Measurements from ENCODE around the gene ACP4.
"Not testable (repeated sequence)": the region's sequence is repeated elsewhere in the genome, so short reads cannot be mapped to it uniquely, and the experiment has no call there.

The ACP4 gene

DNA sequence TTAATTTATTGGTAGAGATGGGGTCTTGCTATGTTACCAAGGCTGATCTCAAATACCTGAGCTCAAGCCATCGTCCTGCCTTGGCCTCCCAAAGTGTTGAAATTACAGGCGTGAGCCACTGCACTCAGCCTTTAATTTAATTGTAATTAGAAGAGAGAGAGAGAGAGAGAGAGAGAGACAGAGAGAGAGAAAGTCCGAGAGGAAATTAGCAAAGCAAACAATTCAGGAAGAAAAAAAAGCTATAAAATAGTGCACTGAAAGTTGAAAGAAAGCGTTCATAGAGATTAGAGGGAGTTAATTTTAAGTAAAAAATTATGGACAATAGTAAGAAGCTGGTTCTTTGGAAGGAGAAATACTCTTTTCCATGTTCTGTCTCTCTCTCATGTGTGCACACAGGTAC is 13.0 kb upstream of the ACP4 start:
- no peak for DNase-seq

DNA sequence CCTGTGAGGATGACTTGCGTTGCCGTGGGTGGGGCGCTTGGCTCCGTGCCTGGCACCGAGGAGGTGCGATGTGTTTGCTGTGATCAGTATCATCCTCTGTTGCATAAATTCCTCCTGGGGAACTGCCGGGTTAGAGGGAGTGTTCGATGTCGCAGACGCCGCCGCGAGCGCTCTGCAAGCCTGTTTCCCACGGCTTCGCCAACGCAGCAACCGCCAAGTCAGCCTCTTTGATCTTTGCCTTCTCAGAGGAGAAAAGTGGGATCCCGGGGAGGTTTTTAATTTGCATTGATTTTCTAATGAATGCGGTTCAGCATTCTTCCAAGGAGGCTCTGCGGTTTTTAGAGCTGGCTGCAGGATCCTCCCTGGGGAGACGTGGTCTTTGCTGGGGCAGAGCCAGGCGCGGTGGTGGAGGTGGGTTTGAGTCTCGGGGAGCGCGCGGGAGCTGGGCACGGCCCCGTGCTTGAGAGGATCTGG is 12.3 kb upstream of the ACP4 start:
- no peak for DNase-seq

DNA sequence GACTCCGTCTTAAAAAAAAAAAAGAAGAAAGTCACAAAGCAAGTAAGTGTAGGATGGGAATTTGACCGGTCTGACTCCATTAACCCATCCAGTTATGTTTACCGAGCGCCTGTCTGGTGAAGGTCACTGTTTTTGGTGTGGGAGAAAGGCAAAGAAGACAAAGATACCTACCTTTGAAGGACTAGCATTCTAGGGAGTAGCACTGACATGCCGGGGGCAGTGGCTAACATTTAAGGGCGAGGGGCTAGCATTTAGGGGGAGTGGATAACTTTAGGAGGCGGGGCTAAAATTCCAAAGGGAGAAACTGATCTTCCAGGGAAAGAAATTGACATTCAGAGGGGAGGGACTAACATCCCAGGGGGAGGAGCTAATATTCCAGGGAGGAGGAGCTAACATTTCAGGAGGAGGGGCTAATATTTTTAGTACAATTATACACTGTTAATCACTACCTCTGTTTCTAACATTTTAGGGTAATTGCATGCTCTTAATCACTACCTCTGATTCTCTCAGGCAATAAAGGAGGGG is 11.2 kb upstream of the ACP4 start:
- DNase-seq, result no peak

DNA sequence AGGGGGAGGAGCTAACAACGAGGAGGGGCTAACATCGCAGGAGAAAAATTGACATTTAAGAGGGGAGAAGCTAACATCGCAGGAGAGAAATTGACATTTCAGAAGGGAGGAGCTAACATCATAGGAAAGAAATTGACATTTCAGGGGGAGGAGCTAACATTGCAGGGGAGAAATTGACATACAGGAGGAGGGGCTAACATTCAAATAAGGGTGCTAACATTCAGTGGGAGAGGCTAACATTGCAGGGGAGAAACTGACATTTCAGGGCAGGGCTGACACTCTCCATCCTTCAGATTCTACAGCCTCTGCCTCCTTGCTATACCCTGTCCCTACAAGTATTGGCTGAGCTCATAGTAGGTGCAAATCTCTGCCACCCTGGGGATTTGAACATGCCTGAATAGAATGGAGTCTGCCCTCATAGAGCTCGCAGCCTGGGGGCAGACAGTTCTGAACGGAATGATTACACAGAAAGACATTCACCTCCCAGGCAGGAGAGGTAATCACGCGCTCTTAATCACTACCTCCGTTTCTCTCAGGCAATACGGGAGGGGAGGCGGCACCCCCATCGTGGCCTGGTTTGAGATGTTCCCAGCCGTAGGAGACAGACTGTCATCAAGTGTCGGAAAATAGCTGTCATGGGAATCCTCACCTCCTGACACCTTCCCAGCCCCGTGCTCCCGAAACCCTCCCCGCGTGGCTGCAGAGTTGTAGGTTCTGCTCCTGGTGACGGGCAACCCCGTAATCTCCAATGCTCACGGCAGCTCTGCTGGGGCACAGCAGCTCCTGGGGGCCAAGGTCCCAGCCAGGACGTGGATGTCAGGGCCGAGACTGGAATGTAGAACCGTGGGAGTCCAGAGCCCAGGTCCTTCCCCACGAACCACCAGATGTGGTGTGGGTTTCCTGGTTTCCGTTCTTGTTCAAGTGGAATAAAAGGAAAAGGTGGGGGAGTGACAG is 10.4 kb upstream of the ACP4 start:
- no peak for DNase-seq

DNA sequence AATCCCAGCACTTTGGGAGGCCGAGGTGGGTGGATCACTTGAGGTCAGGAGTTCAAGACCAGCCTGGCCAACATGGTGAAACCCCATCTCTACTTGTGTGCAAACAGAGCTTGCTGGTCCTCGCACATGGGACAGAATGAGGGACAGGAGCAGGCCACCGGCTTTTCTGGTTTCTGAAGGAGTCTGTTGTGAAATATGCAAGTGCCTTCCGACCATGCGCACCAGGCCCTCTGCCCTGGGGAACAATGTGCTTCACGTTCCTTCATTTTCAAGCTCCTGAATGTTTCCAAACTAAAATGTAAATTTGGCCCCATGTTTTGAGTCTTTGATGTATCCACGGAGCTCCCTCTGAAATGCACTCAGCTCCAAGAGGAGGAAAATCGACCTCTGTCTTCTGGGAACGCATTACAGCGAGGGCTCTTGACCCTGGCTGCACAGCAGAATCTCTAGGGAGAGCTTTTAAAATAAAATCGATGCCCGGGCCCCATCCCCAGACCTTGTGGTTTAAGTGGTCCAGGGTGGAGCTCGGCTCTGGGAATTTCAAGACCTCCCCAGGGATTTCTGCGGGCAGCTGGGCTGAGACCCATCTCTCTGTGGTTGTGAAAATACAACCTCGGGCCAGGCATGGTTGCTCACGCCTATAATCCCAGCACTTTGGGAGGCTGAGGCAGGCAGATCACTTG is 9.3 kb upstream of the ACP4 start:
- no peak for DNase-seq

DNA sequence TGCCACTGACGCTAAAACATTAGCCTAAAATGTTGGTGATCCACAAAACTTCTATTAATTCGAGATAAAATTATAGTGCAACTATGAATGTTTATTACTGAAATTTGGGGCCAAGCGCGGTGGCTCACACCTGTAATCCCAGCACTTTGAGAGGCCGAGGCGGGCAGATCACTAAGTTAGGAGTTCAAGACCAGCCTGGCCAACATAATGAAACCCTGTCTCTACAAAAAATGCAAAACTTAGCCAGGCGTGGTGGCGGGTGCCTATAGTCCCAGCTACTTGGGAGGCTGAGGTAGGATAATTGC is 6.4 kb upstream of the ACP4 start:
- not testable (repeated sequence) for DNase-seq

DNA sequence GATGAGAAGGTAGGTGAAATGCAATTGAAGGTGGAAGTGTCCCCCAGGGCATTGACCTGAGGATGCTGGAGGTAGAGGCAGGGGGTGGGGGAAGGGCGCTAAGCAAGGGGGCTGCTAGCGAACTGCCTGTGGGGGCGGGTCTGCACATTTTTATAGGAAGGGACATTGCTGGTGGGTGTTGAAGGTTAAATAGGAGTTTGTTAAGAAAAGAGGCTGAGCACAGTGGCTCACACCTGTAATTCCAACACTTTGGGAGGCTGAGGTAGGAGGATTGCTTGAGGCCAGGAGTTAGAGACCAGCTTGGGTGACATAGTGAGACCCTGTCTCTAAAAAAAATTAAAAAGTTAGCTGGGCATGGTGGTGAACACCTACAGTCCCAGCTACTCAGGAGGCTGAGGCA is 5.5 kb upstream of the ACP4 start:
- no peak for DNase-seq

DNA sequence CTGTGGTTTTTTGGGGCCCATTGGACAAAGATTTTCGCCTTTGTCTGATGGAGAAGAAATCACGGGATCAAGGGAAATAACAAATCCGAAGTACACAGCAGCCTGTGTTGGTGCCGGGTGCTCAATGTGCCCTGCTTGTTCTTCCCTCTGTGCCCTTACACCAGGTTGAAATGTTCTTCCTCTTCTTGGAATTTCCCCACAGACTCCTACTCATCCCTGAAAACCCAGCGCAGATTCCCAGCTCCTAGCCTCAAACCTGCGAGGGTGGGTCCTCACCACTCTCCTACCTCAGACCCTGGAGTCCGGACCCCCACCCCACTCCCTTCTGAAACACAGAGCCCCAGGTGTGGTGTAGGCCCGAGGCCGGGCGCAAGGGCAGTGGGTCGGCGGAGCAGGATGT is 4.9 kb upstream of the ACP4 start:
- no peak for DNase-seq

DNA sequence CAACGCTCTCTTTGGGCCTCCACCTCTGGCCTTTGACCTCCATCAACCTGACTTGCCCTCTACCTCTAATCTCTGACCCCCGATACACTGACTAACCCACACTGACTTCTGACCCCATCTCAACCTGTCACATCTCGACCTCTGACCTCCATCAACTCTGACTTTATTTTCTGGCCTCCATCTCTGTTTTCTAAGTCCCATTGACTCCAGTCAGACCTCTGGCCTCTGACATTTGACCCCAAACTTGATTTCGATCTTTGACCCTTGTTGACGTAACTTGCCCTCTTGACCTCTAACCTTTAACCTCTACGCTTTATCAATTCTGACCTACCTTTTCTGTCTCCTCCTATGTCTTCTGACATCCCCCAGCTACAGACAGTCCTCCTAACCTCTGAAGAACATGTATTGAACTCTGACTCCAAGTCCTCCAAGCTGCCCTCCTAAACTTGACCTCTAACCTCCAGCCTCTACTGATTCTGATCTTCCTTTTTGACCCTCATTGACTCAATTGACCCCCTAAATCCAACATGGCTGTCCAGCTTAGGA is 780 bp downstream of the ACP4 start:
- DNase-seq, result no peak

DNA sequence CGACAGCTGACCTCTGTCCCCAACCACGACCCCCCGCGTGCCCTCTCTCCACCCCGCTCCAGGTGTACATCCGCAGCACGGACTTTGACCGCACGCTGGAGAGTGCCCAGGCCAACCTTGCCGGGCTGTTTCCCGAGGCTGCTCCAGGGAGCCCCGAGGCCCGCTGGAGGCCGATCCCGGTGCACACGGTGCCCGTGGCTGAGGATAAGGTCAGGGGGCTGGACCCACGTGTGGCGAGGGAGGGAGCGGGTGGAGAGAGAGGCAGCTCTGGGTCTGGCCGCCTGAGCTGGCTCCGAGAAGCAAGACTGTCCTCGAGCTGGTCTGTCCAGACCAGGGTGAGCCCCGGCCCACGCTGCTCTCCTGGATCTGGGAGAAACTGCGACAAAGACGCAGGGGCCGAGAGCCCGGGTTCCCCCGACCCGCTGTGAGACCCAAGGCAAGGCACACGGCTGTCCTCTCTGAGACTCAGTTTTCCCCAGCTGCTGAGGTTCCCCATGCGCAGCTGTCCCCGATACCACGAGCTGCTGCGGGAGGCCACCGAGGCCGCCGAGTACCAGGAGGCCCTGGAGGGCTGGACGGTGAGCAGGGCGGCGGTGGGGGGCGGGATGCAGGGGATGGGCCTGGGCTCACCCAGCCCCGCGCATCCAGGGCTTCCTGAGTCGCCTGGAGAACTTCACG is 1.5 kb downstream of the ACP4 start:
- DNase-seq, result no peak

DNA sequence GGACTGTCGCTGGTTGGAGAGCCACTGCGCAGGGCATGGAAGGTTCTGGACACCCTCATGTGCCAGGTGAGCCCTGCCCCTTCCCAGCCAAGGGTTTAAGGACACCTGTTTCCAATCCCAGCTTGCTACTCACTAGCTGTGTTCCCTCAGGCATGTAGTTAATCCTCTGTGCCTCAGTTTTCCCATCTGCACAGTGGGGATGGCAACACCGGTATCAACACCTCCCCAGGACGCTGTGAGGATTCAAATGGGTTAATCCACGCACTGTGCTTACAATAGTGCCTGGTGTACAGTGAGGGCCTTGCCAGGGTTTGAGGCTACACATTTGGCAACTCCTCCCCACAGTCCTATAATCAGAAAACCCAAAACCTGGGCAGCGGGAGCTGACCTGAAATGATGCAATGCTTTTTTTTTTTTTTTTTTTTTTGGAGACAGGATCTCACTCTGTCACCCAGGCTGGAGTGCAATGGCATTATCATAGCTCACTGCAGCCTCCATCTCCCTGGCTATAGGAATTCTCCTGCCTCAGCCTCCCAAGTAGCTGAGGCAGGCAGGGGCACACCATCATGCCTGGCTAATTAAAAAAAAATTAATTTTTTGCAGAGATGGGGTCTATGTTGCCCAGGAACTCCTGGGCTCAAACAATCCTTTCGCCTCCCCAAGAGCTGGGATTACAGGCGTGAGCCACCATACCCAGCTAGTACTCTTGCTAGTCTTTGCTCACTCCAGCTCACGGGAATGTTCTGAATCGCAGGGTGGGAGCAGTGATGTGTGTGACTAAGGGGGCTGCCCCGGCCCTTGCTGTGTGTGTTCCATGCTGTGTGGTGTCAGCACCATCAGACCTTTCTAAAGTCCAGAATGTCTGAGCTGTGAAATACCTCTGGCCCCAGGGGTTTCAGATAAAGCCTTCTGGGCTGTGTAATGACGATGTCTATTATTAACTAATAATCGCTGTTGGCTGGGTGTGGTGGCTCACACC is 2.3 kb downstream of the ACP4 start:
- no peak for DNase-seq

DNA sequence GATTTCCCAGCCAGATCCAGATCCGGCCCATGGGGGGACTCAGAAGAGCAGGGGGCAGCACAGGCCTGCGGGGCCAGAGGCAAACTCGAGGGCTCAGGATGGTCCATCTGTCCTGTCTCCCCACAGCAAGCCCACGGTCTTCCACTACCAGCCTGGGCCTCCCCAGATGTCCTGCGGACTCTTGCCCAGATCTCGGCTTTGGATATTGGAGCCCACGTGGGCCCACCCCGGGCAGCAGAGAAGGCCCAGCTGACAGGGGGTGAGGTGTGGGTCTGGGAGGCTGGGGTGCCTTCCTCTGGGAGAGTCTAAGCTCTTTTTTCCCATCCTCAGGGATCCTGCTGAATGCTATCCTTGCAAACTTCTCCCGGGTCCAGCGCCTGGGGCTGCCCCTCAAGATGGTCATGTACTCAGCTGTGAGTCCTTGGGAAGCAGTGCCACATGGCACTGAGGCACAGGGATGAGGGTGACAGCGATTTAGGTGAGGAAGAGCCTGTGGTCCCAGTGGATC is 3.4 kb downstream of the ACP4 start:
- no peak for DNase-seq

DNA sequence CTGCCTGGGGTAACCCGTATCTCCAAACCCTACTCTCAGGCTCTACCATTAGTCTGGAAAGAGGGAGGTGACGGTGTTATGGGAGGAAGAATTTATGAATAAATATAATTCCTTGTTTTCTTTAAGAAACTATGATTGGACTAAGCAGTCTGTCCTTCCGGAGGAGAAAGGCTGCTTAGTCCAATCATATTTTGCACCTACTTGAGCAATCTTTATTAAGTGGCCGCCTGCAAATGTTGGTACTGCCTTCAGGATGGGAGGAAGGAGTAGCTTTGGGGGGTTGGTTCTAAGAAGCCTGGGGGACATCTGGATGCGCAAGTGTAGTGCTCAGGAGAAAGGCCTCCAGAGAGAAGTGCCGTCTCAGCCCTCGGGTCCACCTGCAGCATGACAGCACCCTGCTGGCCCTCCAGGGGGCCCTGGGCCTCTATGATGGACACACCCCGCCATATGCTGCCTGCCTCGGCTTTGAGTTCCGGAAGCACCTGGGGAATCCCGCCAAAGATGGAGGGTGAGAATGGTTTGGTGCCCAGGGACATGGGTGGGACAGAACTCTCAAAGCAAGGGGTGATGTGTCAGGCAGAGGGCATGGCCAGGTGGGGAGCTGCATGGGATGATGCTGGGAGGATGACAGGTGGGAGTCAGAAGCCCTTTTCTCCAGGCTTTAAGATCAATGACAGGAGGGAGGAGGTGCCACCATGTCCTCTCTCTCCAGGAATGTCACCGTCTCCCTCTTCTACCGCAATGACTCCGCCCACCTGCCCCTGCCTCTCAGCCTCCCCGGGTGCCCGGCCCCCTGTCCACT is 4.1 kb downstream of the ACP4 start:
- no peak for DNase-seq

DNA sequence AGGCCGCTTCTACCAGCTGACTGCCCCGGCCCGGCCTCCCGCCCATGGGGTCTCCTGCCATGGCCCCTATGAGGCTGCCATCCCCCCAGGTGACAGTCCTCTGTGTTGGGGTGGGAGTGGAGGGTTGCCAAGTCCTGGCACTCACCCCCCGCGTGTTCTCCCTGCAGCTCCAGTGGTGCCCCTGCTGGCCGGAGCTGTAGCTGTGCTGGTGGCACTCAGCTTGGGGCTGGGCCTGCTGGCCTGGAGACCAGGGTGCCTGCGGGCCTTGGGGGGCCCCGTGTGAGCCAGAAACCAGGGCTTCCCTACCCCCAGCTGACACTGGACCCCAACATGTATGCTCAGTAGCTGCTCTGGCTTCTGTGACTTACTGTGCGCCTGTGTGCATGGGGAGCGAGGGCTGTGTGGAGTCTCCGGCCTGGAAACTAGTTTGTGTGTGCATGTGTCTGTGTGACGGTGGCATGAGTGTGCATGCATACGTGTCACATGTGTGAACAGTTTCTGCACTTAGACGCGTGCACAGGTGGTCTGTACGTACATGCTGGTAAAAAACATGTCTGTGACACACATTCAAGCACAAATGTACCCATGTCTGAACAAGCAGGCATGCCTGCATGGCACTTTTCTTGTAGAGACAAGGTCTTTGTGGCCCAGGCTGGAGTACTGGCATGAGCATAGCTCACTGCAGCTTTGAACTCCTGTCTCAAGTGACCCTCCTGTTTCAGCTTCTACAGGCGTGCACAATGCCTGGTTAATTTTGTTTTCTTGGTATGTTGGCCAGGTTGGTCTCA is 4.9 kb downstream of the ACP4 start:
- DNase-seq, result no peak

DNA sequence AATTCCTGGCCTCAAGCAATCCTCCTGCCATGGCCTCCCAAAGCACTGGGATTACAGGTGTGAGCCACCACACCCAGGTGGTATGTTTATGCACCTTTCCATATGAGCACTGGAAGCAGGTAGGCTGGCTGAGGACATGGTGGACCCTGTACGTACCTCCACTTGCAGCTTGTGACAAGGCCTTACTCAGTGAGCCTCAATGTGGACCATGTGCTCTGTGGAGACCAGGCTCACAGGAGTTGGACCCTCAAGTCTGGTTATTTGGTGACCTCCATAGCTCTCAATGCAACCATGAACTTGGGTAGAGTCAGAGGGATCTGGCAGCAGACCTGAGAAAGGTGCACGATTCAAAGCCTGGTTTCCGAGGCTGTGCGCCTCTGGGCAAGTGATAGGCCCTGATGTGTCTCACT is 5.5 kb downstream of the ACP4 start:
- DNase-seq, result no peak

DNA sequence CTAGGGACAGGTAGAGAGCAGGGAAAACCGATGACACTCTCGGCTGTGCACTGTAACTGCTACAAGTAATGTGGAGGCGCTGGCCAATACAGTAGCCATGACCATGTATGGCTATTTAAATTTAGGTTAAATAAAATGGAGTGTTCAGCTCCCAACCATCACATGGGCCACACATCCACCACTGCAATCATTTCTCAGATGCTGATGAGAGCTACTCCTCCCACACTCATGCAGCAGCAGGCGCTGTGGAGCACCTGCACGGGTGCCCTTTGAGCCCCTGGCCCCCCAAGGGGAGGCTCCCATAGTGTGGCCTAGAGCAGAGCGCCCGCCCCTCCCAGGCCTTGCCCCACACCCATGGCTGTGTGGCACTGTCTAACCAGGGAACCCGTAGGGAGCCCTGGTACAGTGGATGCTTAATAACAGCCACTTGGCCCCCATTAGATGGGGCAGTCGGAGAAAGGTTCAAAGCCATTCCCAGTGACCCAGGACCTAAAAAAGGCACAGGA is 6.0 kb downstream of the ACP4 start:
- DNase-seq, result no peak

DNA sequence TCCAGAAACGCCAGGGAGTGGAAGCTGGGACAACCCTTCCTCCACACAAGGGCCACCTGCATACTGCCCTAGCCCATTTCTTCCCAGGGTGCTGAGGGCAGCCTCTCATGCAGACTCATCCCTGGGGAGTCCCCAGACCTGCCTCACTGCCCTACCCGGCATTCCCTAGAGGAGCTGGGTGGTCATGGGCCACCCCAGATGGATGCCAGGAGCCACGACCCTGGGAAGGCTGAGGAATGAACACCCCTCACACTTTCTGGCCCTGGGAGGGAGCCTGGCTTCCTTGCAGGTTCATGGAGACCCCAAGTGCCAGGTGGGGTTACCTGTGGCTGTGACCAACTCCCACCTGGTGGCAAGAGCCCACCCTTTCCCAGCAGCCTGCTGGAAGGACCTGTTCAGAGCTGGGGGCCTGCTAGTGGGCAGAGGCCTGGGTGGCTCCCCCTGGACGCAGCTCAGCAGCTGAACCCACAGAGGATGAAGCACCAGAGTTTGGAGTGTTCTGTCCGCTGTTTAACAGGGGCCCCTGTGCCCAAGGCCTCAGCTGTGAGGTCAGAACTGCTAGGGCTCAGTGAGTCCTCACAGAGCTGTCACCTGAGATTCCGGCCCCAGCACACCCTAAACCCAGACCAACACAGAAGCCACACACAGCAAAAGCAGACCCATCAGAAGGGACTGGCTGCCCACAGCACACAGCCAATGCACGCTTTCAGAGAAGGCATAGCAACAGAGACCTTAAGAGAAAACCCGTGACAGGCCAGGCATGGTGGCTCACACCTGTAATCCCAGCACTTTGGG is 6.6 kb downstream of the ACP4 start:
- DNase-seq, result no peak

DNA sequence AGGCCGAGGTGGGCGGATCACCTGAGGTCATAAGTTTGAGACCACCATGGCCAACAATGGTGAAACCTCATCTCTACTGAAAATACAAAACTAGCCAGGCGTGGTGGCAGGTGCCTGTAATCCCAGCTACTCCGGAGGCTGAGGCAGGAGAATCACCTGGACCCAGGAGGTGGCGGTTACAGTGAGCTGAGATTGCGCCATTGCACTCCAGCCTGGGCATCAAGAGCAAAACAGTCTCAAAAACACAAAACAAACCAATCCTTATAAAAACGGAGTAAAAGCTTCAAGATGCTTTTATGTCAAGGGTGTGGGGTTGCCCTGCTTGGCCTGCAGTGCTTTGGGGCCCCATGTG is 7.2 kb downstream of the ACP4 start:
- DNase-seq, result no peak
